Activated CD4-positive, alpha-beta memory T cell treated with anti-CD3 and anti-CD28 coated beads for 36 hours (primary cell): ENCODE measurements around the gene MCTP2. TPM values are rescaled to one million over a fixed set of nuclear protein-coding genes. Genes with fewer than 3 reads are reported as not detected.
"Not testable (repeated sequence)": the region's sequence is repeated elsewhere in the genome, so short reads cannot be mapped to it uniquely, and the experiment has no call there.

ENCODE experiments used
- CTCF ChIA-PET: fragments of 350-600 bp; sonication (Branson Sonifier 250); formaldehyde crosslinking; loops from one replicate; lab custom pipeline; 2021; ENCODE audit warnings: antibody characterized with exemption, inconsistent platforms; lab: Charles Lee
- POLR2A ChIA-PET: fragments of 350-600 bp; sonication (Branson Sonifier 250); formaldehyde crosslinking; loops from one replicate; lab custom pipeline; 2021; ENCODE audit warnings: antibody characterized with exemption; lab: Charles Lee
- DNase-seq: peaks from one replicate; pipeline ENCODE4 v3.0.0-alpha.2; 2020
- H3K27ac Mint-ChIP-seq: one replicate; pipeline ENCODE4 v1.8.0; 2021; ENCODE audit warnings: mixed read lengths
- H3K27me3 Mint-ChIP-seq: one replicate; pipeline ENCODE4 v1.8.0; 2021; ENCODE audit warnings: mixed read lengths
- H3K36me3 Mint-ChIP-seq: one replicate; pipeline ENCODE4 v1.8.0; 2021; ENCODE audit warnings: mixed read lengths
- H3K4me1 Mint-ChIP-seq: one replicate; pipeline ENCODE4 v1.8.0; 2021; ENCODE audit warnings: low read depth, mixed read lengths
- H3K4me3 Mint-ChIP-seq: one replicate; pipeline ENCODE4 v1.8.0; 2021; ENCODE audit warnings: mild to moderate bottlenecking, mixed read lengths
- H3K9me3 Mint-ChIP-seq: one replicate; pipeline ENCODE4 v1.8.0; 2021; ENCODE audit warnings: mixed read lengths
- intact Hi-C: fragments of 100-400 bp; cut with micrococcal nuclease; formaldehyde crosslinking; loops from one replicate; pipeline ENCODE4 v1.15.1; 2023
- total RNA-seq, 2 experiments: library from RNA; stranded (reverse); gene quantifications; one replicate each; pipeline ENCODE4 v1.2.3, GENCODE V29; 2021

Gene MCTP2
- total RNA-seq, 2 experiments from 2014 or later: 38.5 to 41.7 TPM

DNA sequence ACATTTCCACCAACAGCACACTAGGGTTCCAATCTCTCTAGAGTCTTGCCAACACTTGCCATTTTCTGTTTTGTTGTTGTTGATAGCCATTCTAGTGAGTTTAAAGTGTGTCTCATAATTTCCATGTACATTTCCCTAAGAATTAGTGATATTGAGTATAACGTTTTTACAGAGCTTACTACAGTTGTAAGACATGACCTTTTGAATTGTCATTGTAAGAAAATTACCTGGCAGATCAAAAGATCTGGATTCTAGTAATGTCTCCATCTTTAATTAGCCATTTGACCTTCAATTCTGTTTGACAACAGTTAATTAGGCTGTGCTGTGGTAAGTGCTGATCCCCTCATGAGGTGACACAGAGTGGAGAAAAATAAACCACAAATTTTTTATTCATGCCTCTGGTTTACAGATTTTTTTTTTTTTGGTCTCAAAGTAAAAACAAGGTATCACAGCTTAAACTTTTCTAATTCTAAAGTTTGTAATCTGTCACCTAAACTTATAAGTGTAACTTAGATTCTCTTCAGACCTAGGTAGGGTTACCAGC is 20.9 kb downstream of the MCTP2 start:
- Mint-ChIP-seq H3K27me3 (no peaks in the 10 kb centered on the region), H3K36me3 (peaks cover 15% of the 10 kb centered on the region), H3K4me1 (peaks cover 32% of the 10 kb centered on the region), H3K27ac (no peak overlapping the region), H3K4me3 (no peak overlapping the region), H3K9me3 (no peaks in the 10 kb centered on the region)
- ChIA-PET POLR2A (no interaction called here), CTCF (no interaction called here)
- intact Hi-C loops: no loop called here
- DNase-seq: no peak

DNA sequence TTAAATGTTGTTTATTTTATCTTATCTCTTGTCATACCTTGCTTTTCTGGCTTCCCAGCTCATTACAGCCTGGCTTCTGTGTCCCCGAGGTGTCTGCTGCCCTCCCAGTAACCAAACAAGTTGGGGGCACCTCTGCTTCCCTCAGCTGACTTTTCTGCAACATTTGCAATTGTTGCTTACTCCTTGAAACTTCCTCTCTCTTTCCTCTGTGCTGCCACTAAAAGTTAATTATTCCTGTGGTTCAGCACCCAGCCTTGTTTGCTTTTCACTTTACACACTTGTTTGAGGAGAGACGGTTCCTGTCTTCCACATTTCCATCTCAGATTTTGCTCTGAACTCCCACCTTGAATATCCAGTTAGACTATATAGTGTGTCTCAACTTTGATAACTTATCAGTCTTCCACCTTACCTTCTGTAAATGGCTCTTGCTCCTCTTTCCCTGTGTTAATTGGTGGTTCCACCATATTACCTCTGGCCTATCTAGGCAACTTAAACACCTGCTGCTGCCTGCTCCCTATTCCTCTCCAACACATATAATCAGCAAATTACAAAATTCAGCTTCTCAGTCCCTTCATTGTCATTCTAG is 21.6 kb downstream of the MCTP2 start:
- no peaks in the 10 kb centered on the region for H3K27me3 Mint-ChIP-seq
- H3K36me3 Mint-ChIP-seq: peaks cover 15% of the 10 kb centered on the region
- ChIA-PET CTCF (no interaction called here), POLR2A (no interaction called here)
- H3K9me3 Mint-ChIP-seq: no peaks in the 10 kb centered on the region
- no peak for DNase-seq
- peaks cover 32% of the 10 kb centered on the region for H3K4me1 Mint-ChIP-seq
- no peak overlapping the region for H3K4me3 Mint-ChIP-seq
- intact Hi-C loops: no loop called here
- H3K27ac Mint-ChIP-seq: no peak overlapping the region

DNA sequence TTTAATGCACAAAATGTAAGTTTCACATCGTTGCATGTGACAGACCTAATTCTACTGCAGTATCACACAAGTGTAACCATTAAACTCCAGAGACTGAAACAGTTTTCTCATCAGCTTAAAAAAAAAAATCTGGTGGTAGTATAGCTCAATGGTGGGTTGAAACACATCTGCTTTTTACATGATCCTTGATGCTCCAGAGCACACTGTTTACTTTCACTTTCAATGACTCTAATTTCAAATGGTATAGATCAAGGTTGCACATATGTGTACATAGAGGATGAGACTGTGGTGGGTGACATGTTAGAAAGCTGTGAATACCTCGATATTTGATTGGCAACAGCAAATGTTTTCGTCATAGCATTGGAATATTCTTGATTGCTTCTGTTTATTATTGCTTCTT is 22.4 kb downstream of the MCTP2 start:
- Mint-ChIP-seq H3K36me3 (peaks cover 15% of the 10 kb centered on the region), H3K4me1 (peaks cover 32% of the 10 kb centered on the region), H3K27ac (no peak overlapping the region), H3K4me3 (no peak overlapping the region), H3K9me3 (no peaks in the 10 kb centered on the region), H3K27me3 (no peaks in the 10 kb centered on the region)
- no peak for DNase-seq
- ChIA-PET POLR2A (interaction anchor here (0.8 to 1.4 kb wide), 3 partner anchors 23 to 25 kb away, joined by 3 to 5 read pairs (median 4); partner anchors contain the start of gene MCTP2), CTCF (no interaction called here)
- intact Hi-C loops: no loop called here

DNA sequence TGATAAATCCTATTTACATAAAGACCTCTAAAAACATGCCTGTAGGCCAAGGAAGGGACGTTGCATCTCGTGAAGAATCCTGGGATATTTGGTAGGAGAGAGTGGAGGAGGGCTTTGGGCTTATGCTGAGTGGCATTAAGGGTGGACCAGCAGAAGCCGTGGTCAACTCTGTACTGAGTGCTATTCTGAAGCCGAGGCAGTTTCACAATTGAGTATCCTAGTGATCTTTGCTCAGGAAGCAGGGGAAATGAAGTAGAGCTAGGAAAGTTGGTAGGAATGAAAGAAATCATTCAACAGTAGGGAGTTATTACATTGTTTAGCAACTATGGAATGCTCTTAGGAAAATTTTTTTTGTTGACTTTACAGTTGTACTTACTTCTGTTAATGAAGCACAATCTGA is 24.2 kb downstream of the MCTP2 start:
- CTCF ChIA-PET: no interaction called here
- POLR2A ChIA-PET: no interaction called here
- intact Hi-C loops: no loop called here
- Mint-ChIP-seq H3K9me3 (no peaks in the 10 kb centered on the region), H3K36me3 (peaks cover 15% of the 10 kb centered on the region), H3K4me1 (peaks cover 34% of the 10 kb centered on the region), H3K27ac (no peak overlapping the region), H3K27me3 (no peaks in the 10 kb centered on the region), H3K4me3 (no peak overlapping the region)
- no peak for DNase-seq

GRCh38 chr15:94256511-94256910 is 25.1 kb downstream of the MCTP2 start:
- H3K4me1 Mint-ChIP-seq: peaks cover 36% of the 10 kb centered on the region
- peaks cover 14% of the 10 kb centered on the region for H3K36me3 Mint-ChIP-seq
- no peaks in the 10 kb centered on the region for H3K27me3 Mint-ChIP-seq
- H3K27ac Mint-ChIP-seq: no peak overlapping the region
- H3K9me3 Mint-ChIP-seq: no peaks in the 10 kb centered on the region
- intact Hi-C loops: no loop called here
- H3K4me3 Mint-ChIP-seq: no peak overlapping the region
- no peak for DNase-seq
- ChIA-PET CTCF (no interaction called here), POLR2A (no interaction called here)

DNA sequence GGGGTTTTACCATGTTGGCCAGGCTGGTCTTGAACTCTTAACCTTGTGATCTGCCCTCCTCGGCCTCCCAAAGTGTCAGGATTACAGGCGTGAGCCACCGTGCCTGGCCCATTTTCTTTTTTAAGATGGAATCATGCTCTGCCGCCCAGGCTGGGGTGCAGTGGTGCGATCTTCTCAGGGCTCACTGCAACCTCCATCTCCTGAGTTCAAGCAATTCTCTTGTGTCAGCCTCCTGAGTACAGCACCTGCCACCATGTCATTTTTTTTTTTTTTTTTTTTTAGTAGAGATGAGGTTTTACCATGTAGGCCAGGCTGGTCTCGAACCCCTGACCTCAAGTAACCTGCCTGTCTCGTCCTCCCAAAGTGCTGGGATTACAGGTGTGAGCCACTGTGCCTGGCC is 26.4 kb downstream of the MCTP2 start:
- H3K27ac Mint-ChIP-seq, H3K27me3 Mint-ChIP-seq, H3K36me3 Mint-ChIP-seq, H3K9me3 Mint-ChIP-seq, CTCF ChIA-PET, H3K4me3 Mint-ChIP-seq, intact Hi-C loops, POLR2A ChIA-PET, DNase-seq: not testable (repeated sequence)
- H3K4me1 Mint-ChIP-seq: peaks cover 28% of the 10 kb centered on the region

- H3K27ac Mint-ChIP-seq: no peak overlapping the region
- ChIA-PET POLR2A (no interaction called here), CTCF (no interaction called here)
- H3K9me3 Mint-ChIP-seq: no peaks in the 10 kb centered on the region
- peaks cover 28% of the 10 kb centered on the region for H3K4me1 Mint-ChIP-seq
- DNase-seq: no peak
- no peaks in the 10 kb centered on the region for H3K27me3 Mint-ChIP-seq
- H3K4me3 Mint-ChIP-seq: no peak overlapping the region
- H3K36me3 Mint-ChIP-seq: peaks cover 5% of the 10 kb centered on the region
- intact Hi-C loops: no loop called here
Measured at GRCh38 chr15:94258246-94258645, 26.9 kb downstream of the MCTP2 start.

DNA sequence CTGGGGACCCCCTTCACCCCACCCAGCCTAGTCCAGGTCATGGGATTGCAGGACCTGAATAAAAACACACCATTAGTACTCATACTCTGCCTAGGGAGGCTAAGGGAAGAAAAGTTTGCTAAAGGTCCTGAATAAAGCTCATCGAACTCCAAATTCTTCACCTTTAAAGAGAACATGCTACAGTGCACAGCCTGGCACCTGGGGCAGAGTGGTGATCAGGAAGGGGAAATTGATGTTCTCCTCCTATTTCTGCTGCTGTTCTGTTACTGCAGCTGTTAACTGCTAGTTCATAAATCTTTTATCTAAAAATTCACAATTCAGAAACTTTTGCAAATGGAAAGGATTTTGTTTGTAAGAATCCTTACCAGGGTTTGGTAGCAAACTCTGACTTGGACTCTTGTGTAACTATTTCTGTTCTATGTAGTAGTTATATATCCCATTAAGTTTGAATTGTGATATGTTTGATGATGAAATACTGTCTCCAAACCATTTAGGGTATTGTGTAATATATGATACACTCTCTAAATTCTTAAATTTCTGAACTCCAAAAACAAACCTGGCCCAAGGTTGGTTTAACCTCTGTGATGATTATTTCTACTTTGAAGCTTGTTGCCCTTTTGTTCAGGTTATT is 27.9 kb downstream of the MCTP2 start:
- CTCF ChIA-PET: interaction anchor here (1.3 kb wide), 1 partner anchor 95 kb away, joined by 3 read pairs; no protein-coding TSS in a partner anchor
- intact Hi-C loops: no loop called here
- no peak for DNase-seq
- H3K27ac Mint-ChIP-seq: no peak overlapping the region
- POLR2A ChIA-PET: no interaction called here
- no peak overlapping the region for H3K4me3 Mint-ChIP-seq
- H3K36me3 Mint-ChIP-seq: no peaks in the 10 kb centered on the region
- H3K4me1 Mint-ChIP-seq: peaks cover 25% of the 10 kb centered on the region
- no peaks in the 10 kb centered on the region for H3K27me3 Mint-ChIP-seq
- H3K9me3 Mint-ChIP-seq: no peaks in the 10 kb centered on the region

DNA sequence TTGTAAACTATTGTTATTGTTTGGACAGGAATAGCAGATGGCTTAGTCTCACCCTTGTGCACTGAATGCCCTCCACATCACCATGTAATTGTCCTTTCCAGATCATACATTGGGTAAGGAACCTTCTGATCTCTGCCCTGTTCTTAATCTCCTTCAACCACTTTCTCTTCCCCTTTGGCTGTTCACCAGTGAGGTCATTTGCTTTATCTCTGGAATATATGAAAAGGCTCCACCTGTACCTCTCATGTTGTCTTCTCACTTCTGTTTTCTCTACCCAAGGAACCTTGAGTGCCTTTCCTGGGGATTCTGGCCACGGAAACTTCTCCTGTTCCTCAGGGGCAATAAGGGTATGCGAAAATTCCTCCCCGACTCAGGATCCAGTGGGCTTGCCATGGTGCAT is 28.5 kb downstream of the MCTP2 start:
- H3K27me3 Mint-ChIP-seq: no peaks in the 10 kb centered on the region
- H3K4me3 Mint-ChIP-seq: no peak overlapping the region
- intact Hi-C loops: no loop called here
- ChIA-PET CTCF (interaction anchor here (1.3 kb wide), 1 partner anchor 95 kb away, joined by 3 read pairs; no protein-coding TSS in a partner anchor), POLR2A (no interaction called here)
- H3K9me3 Mint-ChIP-seq: no peaks in the 10 kb centered on the region
- DNase-seq: no peak
- no peaks in the 10 kb centered on the region for H3K36me3 Mint-ChIP-seq
- peaks cover 25% of the 10 kb centered on the region for H3K4me1 Mint-ChIP-seq
- H3K27ac Mint-ChIP-seq: no peak overlapping the region

DNA sequence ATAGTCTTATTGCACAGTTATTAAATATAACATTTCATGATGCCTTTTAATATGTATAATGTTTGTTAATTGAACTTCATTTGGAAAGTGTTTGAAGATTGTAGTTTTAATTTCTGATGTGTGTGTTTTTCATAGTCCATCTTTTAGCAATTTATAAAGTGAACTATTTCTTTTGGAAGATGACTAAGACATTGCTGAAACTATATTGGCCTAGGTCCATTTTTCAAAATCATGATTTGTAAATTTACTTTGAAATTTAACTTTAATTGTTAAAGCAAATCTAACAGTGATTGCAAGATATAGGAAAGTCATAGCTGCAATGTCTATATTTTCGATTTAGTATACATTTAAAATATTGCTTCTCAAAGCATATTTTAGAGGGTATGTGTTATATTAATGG is 30.8 kb downstream of the MCTP2 start:
- intact Hi-C loops: no loop called here
- Mint-ChIP-seq H3K9me3 (no peaks in the 10 kb centered on the region), H3K27me3 (no peaks in the 10 kb centered on the region), H3K27ac (no peak overlapping the region), H3K36me3 (no peaks in the 10 kb centered on the region), H3K4me3 (no peak overlapping the region), H3K4me1 (peaks cover 27% of the 10 kb centered on the region)
- DNase-seq: no peak
- CTCF ChIA-PET: interaction anchor here (1.3 kb wide), 1 partner anchor 98 kb away, joined by 4 read pairs; no protein-coding TSS in a partner anchor
- POLR2A ChIA-PET: interaction anchor here (0.8 kb wide), 1 partner anchor 32 kb away, joined by 3 read pairs; no protein-coding TSS in a partner anchor

DNA sequence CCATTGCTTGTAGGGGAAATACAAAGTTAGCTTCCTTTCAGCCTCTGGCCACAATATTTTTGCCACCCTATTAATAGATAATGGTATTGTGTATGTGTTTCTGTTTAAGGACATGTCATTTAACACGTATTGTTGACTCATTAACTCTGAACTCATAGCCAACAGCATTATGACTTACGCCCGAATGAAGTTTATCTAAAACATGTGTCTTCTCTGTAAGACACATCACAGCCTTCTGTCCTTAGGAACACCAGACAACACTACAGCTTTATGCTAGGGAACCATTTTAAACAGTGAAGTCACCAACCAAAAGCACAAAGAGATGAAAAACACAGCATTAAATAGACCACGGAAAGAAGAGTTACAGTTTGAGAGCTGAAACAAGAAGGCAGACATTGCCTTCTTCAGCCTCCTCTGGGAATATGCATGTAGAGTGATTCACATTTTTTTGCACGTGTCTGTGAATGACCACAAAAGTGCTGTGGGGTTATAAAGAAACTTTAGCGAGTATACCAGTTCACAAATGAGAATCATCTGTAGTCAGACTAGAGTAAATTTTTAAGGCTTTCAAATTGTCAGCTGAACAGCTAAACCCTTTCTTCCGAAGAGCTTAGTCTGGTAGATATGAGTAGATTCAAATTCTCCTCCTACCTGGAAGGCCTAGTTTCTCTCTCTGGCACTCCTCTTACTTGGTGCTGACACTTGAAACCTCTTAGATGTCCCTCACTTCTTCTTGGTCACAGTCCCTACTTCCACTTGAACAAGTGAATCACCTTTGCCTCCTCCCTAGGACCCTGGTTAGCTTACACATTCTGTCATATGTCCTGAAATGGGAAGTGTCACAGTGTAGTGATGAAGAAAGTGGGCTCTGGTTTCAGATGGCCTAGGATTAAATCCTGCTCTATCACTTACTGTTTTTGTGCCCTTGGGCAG is 32.2 kb downstream of the MCTP2 start:
- CTCF ChIA-PET: interaction anchor here (1.3 kb wide), 1 partner anchor 100 kb away, joined by 5 read pairs; no protein-coding TSS in a partner anchor
- POLR2A ChIA-PET: no interaction called here
- H3K27me3 Mint-ChIP-seq: no peaks in the 10 kb centered on the region
- DNase-seq: no peak
- no peaks in the 10 kb centered on the region for H3K9me3 Mint-ChIP-seq
- intact Hi-C loops: loop anchor here (1.0 kb wide), 1 partner anchor 32 kb away; the partner anchor contains the start of gene MCTP2
- H3K27ac Mint-ChIP-seq: no peak overlapping the region
- peaks cover 30% of the 10 kb centered on the region for H3K4me1 Mint-ChIP-seq
- no peak overlapping the region for H3K4me3 Mint-ChIP-seq
- peaks cover 4% of the 10 kb centered on the region for H3K36me3 Mint-ChIP-seq

DNA sequence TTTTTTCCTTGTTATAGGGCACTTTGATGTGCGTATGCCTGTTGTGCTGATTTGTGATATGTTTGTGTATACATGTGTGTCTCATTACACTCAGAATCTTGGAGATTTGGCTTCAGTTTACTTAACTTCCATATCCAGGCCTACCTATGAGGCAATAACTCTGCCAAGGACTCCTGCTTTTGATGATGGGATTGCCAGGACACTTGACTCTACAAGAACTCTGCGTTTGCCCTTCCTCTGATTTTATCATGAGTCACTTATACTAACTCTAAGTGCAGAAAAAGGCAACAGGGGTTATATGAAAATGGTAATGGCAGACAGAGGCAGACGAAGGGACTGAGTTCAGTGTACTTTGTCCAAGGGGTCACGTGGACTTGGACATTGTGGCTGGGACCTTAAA is 33.6 kb downstream of the MCTP2 start:
- Mint-ChIP-seq H3K4me1 (peaks cover 29% of the 10 kb centered on the region), H3K27ac (no peak overlapping the region), H3K27me3 (no peaks in the 10 kb centered on the region), H3K9me3 (no peaks in the 10 kb centered on the region), H3K36me3 (peaks cover 4% of the 10 kb centered on the region), H3K4me3 (no peak overlapping the region)
- no peak for DNase-seq
- intact Hi-C loops: no loop called here
- ChIA-PET CTCF (no interaction called here), POLR2A (no interaction called here)
